Raji (cell line): ENCODE data around the gene P4HA2.

Experiments
- POLR2A ChIP-seq: IDR thresholded peaks from 2 replicates; pipeline ENCODE4 v1.6.1; 2011; ENCODE audit warnings: low read depth, low read length, control low read depth; ENCODE audit not compliant: insufficient read depth

The P4HA2 gene

GRCh38 chr5:132259069-132259851, 31.6 kb upstream of the P4HA2 start:
- TF ChIP-seq POLR2A = no peak

DNA sequence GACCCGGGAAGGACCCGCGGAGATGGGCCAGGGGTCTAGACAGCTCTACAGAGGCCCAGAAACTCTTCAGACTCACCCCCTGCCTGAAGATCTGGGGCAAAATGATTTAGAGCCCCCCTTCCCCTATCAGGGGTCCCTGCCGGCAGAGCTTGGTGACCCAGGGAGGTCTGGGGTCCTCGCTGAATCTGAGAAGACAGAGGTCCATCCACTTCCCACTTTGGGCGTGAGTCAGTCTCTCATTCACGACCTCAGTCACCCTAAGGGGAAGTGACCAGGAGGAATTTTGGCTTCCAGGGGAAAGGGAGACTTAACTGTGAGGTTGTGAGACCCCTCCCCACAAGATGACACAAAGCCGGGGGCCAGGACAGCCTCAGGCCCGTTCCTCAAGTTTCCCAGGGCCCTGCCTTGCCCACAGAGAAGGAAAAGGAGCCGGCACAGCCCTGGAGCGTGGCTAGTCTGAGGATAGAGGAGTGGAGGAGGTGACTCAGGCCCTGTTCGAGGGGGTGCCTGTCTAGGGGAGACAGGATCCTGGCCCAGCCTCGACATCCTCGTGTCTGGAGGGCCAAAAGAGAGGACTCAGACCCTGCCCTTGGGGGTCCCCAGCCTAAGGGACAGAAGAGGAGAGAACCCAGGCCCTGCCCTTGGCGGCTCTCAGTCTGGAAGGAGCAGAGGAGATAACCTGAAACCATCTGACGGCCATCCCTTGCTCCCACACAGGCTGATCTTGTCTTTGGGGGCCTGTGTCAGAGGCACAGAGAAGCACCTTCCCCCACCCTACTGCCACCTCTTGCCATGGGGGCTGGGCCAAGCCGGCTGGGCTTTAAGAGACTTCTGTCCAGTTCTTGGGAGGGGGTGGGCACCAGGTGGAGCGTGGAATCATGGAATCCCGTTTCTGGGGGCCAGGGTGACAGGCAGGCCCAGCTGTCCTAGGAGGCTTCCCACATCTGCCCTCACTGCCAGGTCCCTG, 30.7 kb upstream of the P4HA2 start:
- no peak for TF ChIP-seq POLR2A

- TF ChIP-seq POLR2A = no peak
Measured at GRCh38 chr5:132257131-132258101, 29.8 kb upstream of the P4HA2 start, which contains the start of gene PDLIM4. Gene PDLIM4, plus strand, starts transcription at chr5:132257696. Its CDS starts 39 bp downstream, at chr5:132257735.

- TF ChIP-seq POLR2A = no peak
Measured at GRCh38 chr5:132256783-132257130, 29.1 kb upstream of the P4HA2 start.

GRCh38 chr5:132256086-132256782, 28.6 kb upstream of the P4HA2 start:
- no peak for TF ChIP-seq POLR2A

- no peak for TF ChIP-seq POLR2A
Measured at GRCh38 chr5:132254321-132254977, 26.8 kb upstream of the P4HA2 start.

DNA sequence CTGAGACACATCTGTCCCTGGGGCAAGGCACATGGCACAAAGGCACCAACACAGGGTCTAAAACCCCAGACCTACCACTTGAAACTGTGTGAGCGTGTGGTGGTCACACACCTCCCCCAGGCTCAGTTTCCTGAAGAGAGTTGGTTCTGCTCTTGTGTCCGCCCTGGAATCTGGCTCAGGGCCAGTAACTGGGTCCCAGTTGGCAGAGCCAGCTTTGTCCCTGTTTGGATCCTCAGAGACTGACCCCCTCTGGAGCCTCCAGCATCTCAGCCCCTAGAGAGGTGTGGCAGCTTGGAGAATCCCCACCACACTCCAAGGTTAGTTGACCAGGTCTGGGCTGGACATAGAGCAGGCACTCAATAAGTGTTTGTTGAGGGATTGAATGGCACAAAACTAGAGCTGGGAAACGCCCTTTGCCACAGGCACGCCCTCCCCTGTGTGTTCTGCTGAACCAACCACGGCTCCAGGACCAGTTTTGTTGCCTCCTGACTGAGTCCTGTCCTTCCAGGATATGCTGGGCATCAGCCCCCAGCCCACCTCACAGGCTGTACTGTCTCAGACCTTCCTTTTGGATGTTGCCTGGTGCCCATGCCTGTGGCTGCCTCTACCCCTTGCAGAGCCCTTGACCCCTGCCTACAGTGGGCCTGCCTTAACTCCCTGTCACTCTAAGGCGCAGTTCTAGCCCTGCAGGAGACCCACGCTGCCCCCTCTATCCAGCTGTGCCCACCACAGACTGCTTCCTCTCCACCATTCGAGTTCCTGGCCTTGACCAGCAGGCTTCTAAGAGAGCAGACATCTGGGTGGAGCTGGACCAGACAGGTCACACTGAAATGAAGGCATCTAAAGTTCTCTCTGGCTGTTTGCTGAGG, 26.0 kb upstream of the P4HA2 start:
- TF ChIP-seq POLR2A = no peak

- no peak for TF ChIP-seq POLR2A
Measured at GRCh38 chr5:132253008-132253441, 25.4 kb upstream of the P4HA2 start.

- no peak for TF ChIP-seq POLR2A
Measured at GRCh38 chr5:132251220-132251725, 23.6 kb upstream of the P4HA2 start.

DNA sequence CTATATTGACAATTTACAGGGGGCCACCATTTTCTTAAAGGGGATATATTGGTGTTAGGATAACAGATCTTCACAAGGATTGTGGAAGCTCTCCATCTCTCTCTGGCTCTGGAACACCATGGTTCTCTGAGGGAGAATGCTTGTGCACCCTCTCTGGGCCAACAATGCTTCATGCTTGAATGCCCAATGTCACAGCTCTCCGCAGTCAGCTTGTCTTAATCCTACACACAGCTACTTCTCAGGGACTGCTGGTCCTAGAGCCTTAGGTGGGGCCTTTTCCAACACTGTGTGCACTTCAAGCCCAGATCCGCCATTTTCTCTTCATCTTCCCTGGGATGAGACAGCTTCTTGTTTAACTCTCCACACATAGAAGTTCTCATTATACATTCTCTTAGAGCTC, 22.9 kb upstream of the P4HA2 start:
- no peak for TF ChIP-seq POLR2A

DNA sequence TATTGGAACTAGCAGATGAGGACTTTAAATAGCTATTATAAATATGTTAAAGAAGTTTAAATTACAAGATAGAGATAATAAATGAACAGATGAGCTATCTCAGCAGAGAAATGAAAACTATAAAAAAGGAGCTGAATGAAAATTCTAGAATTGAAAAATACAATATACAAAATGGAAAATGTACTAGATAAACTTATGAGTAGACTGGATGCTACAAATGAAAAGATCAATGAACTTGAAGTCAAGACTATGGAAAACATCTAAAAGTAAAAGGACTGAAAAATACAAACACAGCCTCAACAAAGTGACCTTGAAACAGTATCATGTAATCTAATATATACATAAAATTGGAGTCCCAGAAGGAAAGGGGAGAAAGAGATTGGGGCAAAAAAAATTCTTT, 19.2 kb upstream of the P4HA2 start:
- TF ChIP-seq POLR2A = no peak

- TF ChIP-seq POLR2A = no peak
Measured at GRCh38 chr5:132245593-132245992, 17.9 kb upstream of the P4HA2 start.
